WTC11 (cell line): ENCODE measurements around the gene ETV7. TPM values are rescaled to one million over a fixed set of nuclear protein-coding genes. Genes with fewer than 3 reads are reported as not detected.
A peak's percentile ranks its signal among the peaks of the same experiment; 100 is the strongest.

Source experiments
- ATAC-seq: fragments of 200-7000 bp; cut with Tn5 transposase; 2 replicates; pipeline ENCODE4 v1.10.0; 2021; ENCODE audit warnings: mild to moderate bottlenecking, moderate library complexity
- CTCF ChIA-PET: fragments of 300-600 bp; sonication (Branson Sonifier 250); formaldehyde crosslinking; loops from one replicate; lab custom pipeline; 2021; ENCODE audit warnings: antibody characterized with exemption; lab: Charles Lee
- POLR2A ChIA-PET: fragments of 350-600 bp; sonication (Branson Sonifier 250); formaldehyde crosslinking; loops from one replicate; lab custom pipeline; 2021; ENCODE audit warnings: antibody characterized with exemption; lab: Charles Lee
- DNase-seq: peaks from one replicate; pipeline ENCODE4 v3.0.0; 2021; ENCODE audit warnings: low spot score
- H3K27ac Mint-ChIP-seq: 2 replicates; pipeline ENCODE4 v1.8.0; 2021; ENCODE audit warnings: mixed read lengths
- H3K27me3 Mint-ChIP-seq: 2 replicates; pipeline ENCODE4 v1.8.0; 2021; ENCODE audit warnings: low read depth, mild to moderate bottlenecking, moderate library complexity, mixed read lengths
- H3K36me3 Mint-ChIP-seq: 2 replicates; pipeline ENCODE4 v1.8.0; 2021; ENCODE audit warnings: mixed read lengths
- H3K4me1 Mint-ChIP-seq: 2 replicates; pipeline ENCODE4 v1.8.0; 2022; ENCODE audit warnings: mixed read lengths
- H3K4me3 Mint-ChIP-seq: 2 replicates; pipeline ENCODE4 v1.8.0; 2021; ENCODE audit warnings: mild to moderate bottlenecking, moderate library complexity, mixed read lengths
- H3K9me3 Mint-ChIP-seq: 2 replicates; pipeline ENCODE4 v1.8.0; 2021; ENCODE audit warnings: mixed read lengths
- CREM ChIP-seq: sonication (generic); formaldehyde crosslinking; IDR thresholded peaks from 2 replicates; pipeline ENCODE4 v1.8.1; 2022; ENCODE audit warnings: mild to moderate bottlenecking, missing genetic modification reagents, moderate library complexity
- CTCF ChIP-seq: fragments of 200-600 bp; IDR thresholded peaks from 2 replicates; pipeline ENCODE4 v1.8.0; 2022; ENCODE audit warnings: antibody characterized with exemption
- ESRRA ChIP-seq: sonication (generic); formaldehyde crosslinking; IDR thresholded peaks from 2 replicates; pipeline ENCODE4 v1.8.1; 2022; ENCODE audit warnings: mild to moderate bottlenecking, missing genetic modification reagents, borderline replicate concordance
- FOXP4 ChIP-seq: sonication (generic); formaldehyde crosslinking; IDR thresholded peaks from 2 replicates; pipeline ENCODE4 v1.8.0; 2022; ENCODE audit warnings: mild to moderate bottlenecking, missing genetic modification reagents
- GRHL2 ChIP-seq: fragments of 250-450 bp; sonication (Bioruptor Pico); IDR thresholded peaks from 2 replicates; pipeline ENCODE4 v1.8.0; 2022; ENCODE audit warnings: mild to moderate bottlenecking, moderate library complexity; ENCODE audit not compliant: insufficient replicate concordance, severe bottlenecking
- HMGA2 ChIP-seq: fragments of 250-450 bp; sonication (Bioruptor Pico); IDR thresholded peaks from 2 replicates; pipeline ENCODE4 v1.4.0; 2021; ENCODE audit warnings: mild to moderate bottlenecking, moderate library complexity
- HMGXB4 ChIP-seq: sonication (generic); formaldehyde crosslinking; IDR thresholded peaks from 2 replicates; pipeline ENCODE4 v1.8.1; 2023; ENCODE audit warnings: mild to moderate bottlenecking, moderate library complexity, missing genetic modification reagents
- JUN ChIP-seq: sonication (generic); formaldehyde crosslinking; IDR thresholded peaks from 2 replicates; pipeline ENCODE4 v1.8.0; 2023; ENCODE audit warnings: mild to moderate bottlenecking, missing genetic modification reagents
- NFATC4 ChIP-seq: fragments of 250-450 bp; sonication (Bioruptor Pico); IDR thresholded peaks from 2 replicates; pipeline ENCODE4 v1.9.0; 2021; ENCODE audit warnings: mild to moderate bottlenecking
- PRDM15 ChIP-seq: sonication (generic); formaldehyde crosslinking; IDR thresholded peaks from 2 replicates; pipeline ENCODE4 v1.8.0; 2022; ENCODE audit warnings: missing genetic modification reagents
- SOX15 ChIP-seq: fragments of 250-450 bp; sonication (Bioruptor Pico); IDR thresholded peaks from 2 replicates; pipeline ENCODE4 v1.9.0; 2021; ENCODE audit warnings: mild to moderate bottlenecking
- ZBTB21 ChIP-seq: sonication (generic); formaldehyde crosslinking; IDR thresholded peaks from 2 replicates; pipeline ENCODE4 v1.8.1; 2023; ENCODE audit warnings: mild to moderate bottlenecking, missing genetic modification reagents, borderline replicate concordance
- ZNF219 ChIP-seq: sonication (generic); formaldehyde crosslinking; IDR thresholded peaks from 2 replicates; pipeline ENCODE4 v1.8.0; 2023; ENCODE audit warnings: missing genetic modification reagents, mild to moderate bottlenecking, borderline replicate concordance
- ZNF396 ChIP-seq: fragments of 250-450 bp; sonication (Bioruptor Pico); IDR thresholded peaks from 2 replicates; pipeline ENCODE4 v1.8.0; 2021; ENCODE audit warnings: mild to moderate bottlenecking, moderate library complexity, borderline replicate concordance
- total RNA-seq: library from RNA; stranded (reverse); gene quantifications from 3 replicates; pipeline ENCODE4 v1.2.3, GENCODE V29; 2021

ETV7 gene
- total RNA-seq, 1 experiment from 2014 or later, result 0.68 TPM

DNA sequence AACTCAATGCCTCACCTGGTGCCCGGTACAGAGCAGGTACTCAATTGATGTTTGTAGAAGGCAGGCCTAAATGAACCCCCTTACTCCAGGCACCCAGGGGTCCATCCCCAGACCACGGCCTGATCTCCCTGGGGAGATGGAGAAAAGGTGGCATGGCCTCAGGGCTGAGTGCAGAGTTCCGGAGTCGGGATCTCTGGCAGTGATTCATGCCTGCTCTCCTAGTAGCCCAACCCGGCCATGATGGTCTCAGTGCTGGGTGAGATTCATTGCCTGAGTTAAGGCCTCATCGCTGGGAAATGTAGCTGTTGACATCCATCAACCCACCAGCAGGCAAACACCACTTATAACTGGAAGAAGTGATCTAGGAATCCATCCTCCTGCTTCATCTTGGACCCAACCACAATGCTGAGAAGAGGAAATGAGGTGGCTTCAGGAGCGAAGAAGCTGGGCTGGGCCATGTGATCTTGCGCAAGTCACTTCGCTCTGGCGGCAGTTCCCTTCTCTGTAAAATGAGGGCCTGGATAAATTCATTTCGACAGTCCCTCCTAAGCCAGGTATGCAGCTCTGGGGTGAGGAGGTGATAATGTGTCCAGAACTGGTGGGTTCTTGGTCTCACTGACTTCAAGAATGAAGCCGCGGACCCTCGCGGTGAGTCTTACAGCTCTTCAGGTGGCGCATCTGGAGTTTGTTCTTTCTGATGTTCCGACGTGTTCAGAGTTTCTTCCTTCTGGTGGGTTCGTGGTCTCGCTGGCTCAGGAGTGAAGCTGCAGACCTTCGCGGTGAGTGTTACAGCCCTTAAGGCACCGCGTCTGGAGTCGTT is 24.7 kb downstream of the ETV7 start (continued):
- TF ChIP-seq ZBTB21 (CRISPR knock-in tag) (no peak), HMGA2 (CRISPR knock-in tag) (no peak)

- ChIA-PET CTCF (interaction anchor here (0.5 to 6.0 kb wide), 11 partner anchors 10 to 325 kb away, joined by 3 to 52 read pairs (median 4); no protein-coding TSS in a partner anchor), POLR2A (no interaction called here)
These were observed 26.4 kb downstream of the ETV7 start for GRCh38 chr6:36361071-36361470.

GRCh38 chr6:36360241-36361054 is 27.0 kb downstream of the ETV7 start:
- peak; percentile 96 for ATAC-seq
- no peak overlapping the region for H3K27ac Mint-ChIP-seq
- ChIA-PET CTCF (interaction anchor here (0.5 to 6.0 kb wide), 23 partner anchors 8 to 465 kb away, joined by 3 to 52 read pairs (median 4); no protein-coding TSS in a partner anchor), POLR2A (interaction anchor here (0.5 to 1.4 kb wide), 2 partner anchors 20 to 156 kb away, joined by 3 to 4 read pairs; no protein-coding TSS in a partner anchor)
- H3K9me3 Mint-ChIP-seq, result no peaks in the 10 kb centered on the region
- H3K27me3 Mint-ChIP-seq, result no peaks in the 10 kb centered on the region; the same call in 1 of the 2 replicates
- H3K4me3 Mint-ChIP-seq, result no peak overlapping the region
- no peaks in the 10 kb centered on the region for H3K36me3 Mint-ChIP-seq
- no peak for TF ChIP-seq CREM (CRISPR knock-in tag)
- no peak for TF ChIP-seq SOX15 (CRISPR knock-in tag)
- peak; percentile 67 for TF ChIP-seq CTCF
- no peak for TF ChIP-seq PRDM15 (CRISPR knock-in tag)
- DNase-seq, result peak; percentile 77
- no peaks in the 10 kb centered on the region for H3K4me1 Mint-ChIP-seq

More at GRCh38 chr6:36361071-36361470, 26.4 kb downstream of the ETV7 start:
- no peak for ATAC-seq
- no peaks in the 10 kb centered on the region for H3K9me3 Mint-ChIP-seq
- no peaks in the 10 kb centered on the region; the same call in 1 of the 2 replicates for H3K27me3 Mint-ChIP-seq
- H3K27ac Mint-ChIP-seq, result no peak overlapping the region
- H3K4me3 Mint-ChIP-seq, result no peak overlapping the region
- no peak for DNase-seq
- TF ChIP-seq FOXP4 (CRISPR knock-in tag), result no peak
- no peaks in the 10 kb centered on the region for H3K4me1 Mint-ChIP-seq
- no peaks in the 10 kb centered on the region for H3K36me3 Mint-ChIP-seq

DNA sequence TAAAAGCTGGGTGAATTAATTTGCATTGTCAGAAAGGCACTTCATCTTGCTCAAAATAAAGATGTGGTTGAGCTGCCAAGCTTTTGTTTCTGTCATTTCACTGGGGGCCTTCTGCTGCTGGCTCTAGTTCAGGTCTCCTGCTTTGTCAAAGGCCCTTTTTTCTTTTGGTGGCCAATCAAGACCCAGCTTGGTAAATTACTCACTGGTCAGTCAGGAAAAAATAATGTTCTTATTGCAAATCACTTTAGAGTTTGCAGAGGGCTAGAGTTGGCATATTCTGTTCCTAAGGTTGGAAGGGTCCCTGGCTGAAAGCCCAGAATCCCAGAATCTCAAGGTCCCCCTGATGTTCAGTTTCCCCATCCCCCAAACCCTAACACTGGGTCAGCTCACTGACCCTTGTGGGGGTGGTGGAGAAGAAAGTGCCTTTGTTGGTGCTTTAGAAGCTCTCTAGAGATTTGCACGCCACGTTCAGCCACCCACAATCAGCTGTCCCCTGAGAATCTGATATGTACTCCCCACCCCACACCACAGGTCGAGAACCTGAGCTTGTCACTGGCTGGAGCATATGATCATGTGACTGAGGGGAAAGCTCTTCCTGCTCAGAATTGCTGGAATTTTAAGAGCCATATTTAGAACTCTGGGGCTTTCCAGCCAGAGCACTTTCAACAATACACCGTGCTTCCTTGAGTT is 29.1 kb downstream of the ETV7 start:
- CTCF ChIA-PET, result interaction anchor here (0.6 to 2.2 kb wide), 7 partner anchors 12 to 219 kb away, joined by 3 to 12 read pairs (median 4); no protein-coding TSS in a partner anchor
- H3K4me1 Mint-ChIP-seq, result no peaks in the 10 kb centered on the region
- no peak for TF ChIP-seq HMGXB4 (CRISPR knock-in tag)
- TF ChIP-seq ZNF219 (CRISPR knock-in tag), result no peak
- TF ChIP-seq ESRRA, result no peak
- no peak for TF ChIP-seq ZNF396
- TF ChIP-seq JUN, result no peak
- no peak for TF ChIP-seq NFATC4 (CRISPR knock-in tag)
- TF ChIP-seq GRHL2, result no peak
- H3K27me3 Mint-ChIP-seq, result no peaks in the 10 kb centered on the region; the same call in 1 of the 2 replicates
- H3K4me3 Mint-ChIP-seq, result no peak overlapping the region
- H3K36me3 Mint-ChIP-seq, result no peaks in the 10 kb centered on the region
- no peak overlapping the region for H3K27ac Mint-ChIP-seq
- DNase-seq (no peak), ATAC-seq (no peak)
- peaks cover 4% of the 10 kb centered on the region for H3K9me3 Mint-ChIP-seq
- POLR2A ChIA-PET, result no interaction called here
